Naive B cell (primary cell): ENCODE measurements around the gene WDFY3. TPM values are rescaled to one million over a fixed set of nuclear protein-coding genes. Genes with fewer than 3 reads are reported as not detected.

ENCODE experiments used
- ATAC-seq, 2 donors: fragments of 150-1000 bp; cut with Tn5 transposase; 2 replicates each; pipeline ENCODE4 v1.10.0; 2021; ENCODE audit warnings: low read depth in 2 of 2, mild to moderate bottlenecking in 2 of 2, moderate library complexity in 2 of 2
- DNase-seq: peaks from one replicate; pipeline ENCODE4 v3.0.0; 2022
- H3K27ac Mint-ChIP-seq, 6 donors: one replicate each; pipeline ENCODE4 v1.8.0; 2020 to 2022; ENCODE audit warnings: mild to moderate bottlenecking in 6 of 6, mixed read lengths in 6 of 6, moderate library complexity in 5 of 6, inconsistent platforms in 2 of 6
- H3K27me3 Mint-ChIP-seq, 3 donors: one replicate each; pipeline ENCODE4 v1.8.0; 2021 to 2022; ENCODE audit warnings: mixed read lengths in 3 of 3, mild to moderate bottlenecking in 1 of 3
- H3K36me3 Mint-ChIP-seq, 2 donors: one replicate each; pipeline ENCODE4 v1.8.0; 2020 to 2022; ENCODE audit warnings: mixed read lengths in 2 of 2, inconsistent platforms in 1 of 2, mild to moderate bottlenecking in 1 of 2
- H3K4me1 Mint-ChIP-seq, 3 donors: one replicate each; pipeline ENCODE4 v1.8.0; 2020 to 2022; ENCODE audit warnings: mixed read lengths in 3 of 3, inconsistent platforms in 1 of 3, mild to moderate bottlenecking in 1 of 3, moderate library complexity in 1 of 3
- H3K4me3 Mint-ChIP-seq, 8 donors: one replicate each; pipeline ENCODE4 v1.8.0; 2020 to 2022; ENCODE audit warnings: mild to moderate bottlenecking in 8 of 8, mixed read lengths in 8 of 8, moderate library complexity in 8 of 8, inconsistent platforms in 2 of 8
- H3K9me3 Mint-ChIP-seq, 7 donors: one replicate each; pipeline ENCODE4 v1.8.0; 2020 to 2022; ENCODE audit warnings: mixed read lengths in 7 of 7, mild to moderate bottlenecking in 5 of 7, inconsistent platforms in 2 of 7, moderate library complexity in 1 of 7
- polyA plus RNA-seq, 6 donors: library from polyadenylated mRNA; unstranded; fragments of 300-500 nt; fragmentation: Illumina TruSeq; gene quantifications; one replicate each; pipeline ENCODE4 v1.2.3, GENCODE V29; 2021; ENCODE audit warnings: low read depth in 6 of 6

WDFY3 gene
- polyA plus RNA-seq, 6 donors from 2014 or later = 0.19 TPM; not detected in 5

DNA sequence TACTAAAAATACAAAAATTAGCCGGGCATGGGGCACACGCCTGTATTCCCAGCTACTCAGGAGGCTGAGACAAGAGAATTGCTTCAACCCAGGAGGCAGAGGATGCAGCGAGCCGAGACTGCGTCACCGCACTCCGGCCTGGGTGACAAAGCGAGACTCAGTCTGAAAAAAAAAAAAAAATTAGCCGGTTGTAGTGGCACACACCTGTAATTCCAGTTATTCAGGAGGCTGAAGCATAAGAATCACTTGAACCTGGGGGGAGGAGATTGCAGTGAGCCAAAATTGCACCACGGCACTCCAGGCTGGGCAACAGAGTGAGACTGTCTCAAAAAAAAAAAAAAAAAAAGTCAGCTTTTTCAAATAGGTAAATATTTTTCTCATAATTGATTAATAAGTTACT lies 71.9 kb downstream of the WDFY3 start:
- no peak for DNase-seq
- Mint-ChIP-seq H3K27me3 (no peaks in the 10 kb centered on the region), H3K36me3 (no peaks in the 10 kb centered on the region), H3K9me3 (no peaks in the 10 kb centered on the region), H3K4me3 (no peak overlapping the region), H3K4me1 (no peaks in the 10 kb centered on the region), H3K27ac (no peak overlapping the region)
- no peak for ATAC-seq

GRCh38 chr4:84892950-84893349 lies 73.5 kb downstream of the WDFY3 start:
- Mint-ChIP-seq H3K4me3 (no peak overlapping the region), H3K4me1 (no peaks in the 10 kb centered on the region), H3K27me3 (no peaks in the 10 kb centered on the region), H3K9me3 (no peaks in the 10 kb centered on the region), H3K36me3 (no peaks in the 10 kb centered on the region), H3K27ac (no peak overlapping the region)
- DNase-seq = no peak
- ATAC-seq = no peak

DNA sequence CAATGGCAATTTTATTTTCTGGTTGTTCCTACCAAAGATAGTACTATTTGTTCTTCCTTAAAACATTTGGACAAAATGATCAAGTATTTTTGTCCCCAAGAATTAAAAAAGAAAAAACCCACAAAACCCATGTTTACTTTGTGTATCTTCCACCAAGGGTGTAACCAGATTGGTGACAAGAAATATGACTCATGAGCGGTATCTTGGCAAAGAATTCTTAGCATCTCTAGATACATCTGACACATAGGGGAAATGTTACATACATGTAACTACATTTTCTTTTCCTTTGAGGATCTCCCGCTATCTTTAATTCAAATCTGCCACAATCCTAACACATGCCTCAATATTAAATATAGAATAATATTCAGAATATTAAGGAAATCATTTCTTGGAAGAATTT lies 78.7 kb downstream of the WDFY3 start:
- DNase-seq (no peak), ATAC-seq (no peak)
- Mint-ChIP-seq H3K9me3 (no peaks in the 10 kb centered on the region), H3K27ac (no peak overlapping the region), H3K4me3 (no peak overlapping the region), H3K27me3 (no peaks in the 10 kb centered on the region), H3K36me3 (no peaks in the 10 kb centered on the region), H3K4me1 (no peaks in the 10 kb centered on the region)

GRCh38 chr4:84879651-84880200 lies 86.8 kb downstream of the WDFY3 start:
- no peak for DNase-seq
- no peaks in the 10 kb centered on the region for H3K4me1 Mint-ChIP-seq
- no peaks in the 10 kb centered on the region for H3K27me3 Mint-ChIP-seq
- H3K4me3 Mint-ChIP-seq = no peak overlapping the region
- H3K9me3 Mint-ChIP-seq = peaks cover 0 to 2% (median 0%) of the 10 kb centered on the region in 7 donors
- no peak overlapping the region for H3K27ac Mint-ChIP-seq
- no peaks in the 10 kb centered on the region for H3K36me3 Mint-ChIP-seq
- no peak for ATAC-seq

GRCh38 chr4:84878546-84878945 lies 87.9 kb downstream of the WDFY3 start:
- DNase-seq = no peak
- Mint-ChIP-seq H3K27me3 (no peaks in the 10 kb centered on the region), H3K4me3 (no peak overlapping the region), H3K27ac (no peak overlapping the region), H3K9me3 (peaks cover 0 to 2% (median 0%) of the 10 kb centered on the region in 7 donors), H3K36me3 (no peaks in the 10 kb centered on the region), H3K4me1 (no peaks in the 10 kb centered on the region)
- no peak for ATAC-seq

- Mint-ChIP-seq H3K9me3 (peaks cover 0 to 2% (median 0%) of the 10 kb centered on the region in 7 donors), H3K36me3 (no peaks in the 10 kb centered on the region), H3K27ac (no peak overlapping the region), H3K27me3 (no peaks in the 10 kb centered on the region), H3K4me3 (no peak overlapping the region), H3K4me1 (no peaks in the 10 kb centered on the region)
- DNase-seq = no peak
- no peak for ATAC-seq
Measured at GRCh38 chr4:84878090-84878489, 88.4 kb downstream of the WDFY3 start.

- peaks cover 0 to 2% (median 0%) of the 10 kb centered on the region in 7 donors for H3K9me3 Mint-ChIP-seq
- H3K4me3 Mint-ChIP-seq = no peak overlapping the region
- H3K4me1 Mint-ChIP-seq = no peaks in the 10 kb centered on the region
- DNase-seq (no peak), ATAC-seq (no peak)
- H3K27ac Mint-ChIP-seq = no peak overlapping the region
- H3K36me3 Mint-ChIP-seq = no peaks in the 10 kb centered on the region
- H3K27me3 Mint-ChIP-seq = no peaks in the 10 kb centered on the region
Measured at GRCh38 chr4:84877051-84877833, 89.2 kb downstream of the WDFY3 start.

GRCh38 chr4:84875636-84876371 lies 90.7 kb downstream of the WDFY3 start:
- Mint-ChIP-seq H3K4me3 (no peak overlapping the region), H3K4me1 (no peaks in the 10 kb centered on the region), H3K36me3 (no peaks in the 10 kb centered on the region), H3K27me3 (no peaks in the 10 kb centered on the region), H3K27ac (no peak overlapping the region), H3K9me3 (peaks cover 0 to 2% (median 0%) of the 10 kb centered on the region in 7 donors)
- DNase-seq = no peak
- ATAC-seq = no peak

GRCh38 chr4:84874619-84875018 lies 91.9 kb downstream of the WDFY3 start:
- H3K27me3 Mint-ChIP-seq = no peaks in the 10 kb centered on the region
- peaks cover 0 to 2% (median 0%) of the 10 kb centered on the region in 7 donors for H3K9me3 Mint-ChIP-seq
- no peaks in the 10 kb centered on the region for H3K4me1 Mint-ChIP-seq
- no peak overlapping the region for H3K4me3 Mint-ChIP-seq
- H3K27ac Mint-ChIP-seq = no peak overlapping the region
- no peaks in the 10 kb centered on the region for H3K36me3 Mint-ChIP-seq
- no peak for ATAC-seq
- DNase-seq = no peak

DNA sequence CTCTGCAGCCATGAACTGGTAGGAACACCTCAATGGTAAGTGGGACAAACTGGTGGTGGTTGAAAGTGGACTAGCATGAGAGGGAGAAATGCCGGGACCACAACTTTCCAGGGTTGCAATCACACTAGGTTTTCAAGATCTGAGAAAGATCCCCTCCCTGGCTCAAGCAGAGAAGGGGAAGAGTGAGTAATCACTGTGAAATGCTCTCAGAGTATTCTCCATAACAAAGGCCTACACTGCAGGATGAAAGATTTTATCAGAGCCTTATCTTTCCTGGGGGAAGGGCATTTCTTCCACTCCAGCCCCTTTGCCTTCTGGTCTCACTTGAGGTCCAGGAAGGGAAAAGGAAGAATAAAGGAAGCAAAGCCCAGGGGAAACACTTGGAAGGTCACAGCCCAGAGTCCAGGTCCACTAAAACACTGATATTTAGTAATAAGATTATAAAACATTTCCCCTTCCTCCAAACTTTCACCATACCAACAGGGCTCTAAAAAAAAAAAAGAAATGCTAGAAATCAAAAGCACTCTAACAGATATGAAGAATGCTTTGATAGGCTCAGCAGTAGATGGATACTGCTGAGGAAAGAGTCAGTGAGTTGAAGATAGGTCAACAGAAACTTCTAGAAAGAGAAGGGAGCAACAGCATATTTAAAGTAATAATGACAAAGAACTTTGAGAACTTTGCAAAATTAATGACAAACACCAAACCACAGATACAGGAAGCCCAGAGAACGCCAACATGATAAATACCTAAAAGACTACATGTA lies 95.9 kb downstream of the WDFY3 start:
- Mint-ChIP-seq H3K4me1 (no peaks in the 10 kb centered on the region), H3K36me3 (no peaks in the 10 kb centered on the region)
- no peak for ATAC-seq

GRCh38 chr4:84866295-84866694 lies 100.2 kb downstream of the WDFY3 start:
- no peaks in the 10 kb centered on the region for H3K4me1 Mint-ChIP-seq
- no peak for DNase-seq
- no peaks in the 10 kb centered on the region for H3K27me3 Mint-ChIP-seq
- peaks cover 0 to 4% (median 0%) of the 10 kb centered on the region in 7 donors for H3K9me3 Mint-ChIP-seq
- H3K27ac Mint-ChIP-seq = no peak overlapping the region
- ATAC-seq = no peak
- no peaks in the 10 kb centered on the region for H3K36me3 Mint-ChIP-seq
- H3K4me3 Mint-ChIP-seq = no peak overlapping the region

More for the DNA sequence above, 95.9 kb downstream of the WDFY3 start:
- H3K27ac Mint-ChIP-seq = no peak overlapping the region
- DNase-seq = no peak
- H3K27me3 Mint-ChIP-seq = no peaks in the 10 kb centered on the region
- no peak overlapping the region for H3K4me3 Mint-ChIP-seq
- peaks cover 0 to 2% (median 0%) of the 10 kb centered on the region in 7 donors for H3K9me3 Mint-ChIP-seq

- Mint-ChIP-seq H3K9me3 (peaks cover 0 to 4% (median 0%) of the 10 kb centered on the region in 7 donors), H3K4me3 (no peak overlapping the region)
- DNase-seq = no peak
Measured at GRCh38 chr4:84865600-84865999, 100.9 kb downstream of the WDFY3 start.

GRCh38 chr4:84862064-84862463 lies 104.4 kb downstream of the WDFY3 start:
- DNase-seq (no peak), ATAC-seq (no peak)
- Mint-ChIP-seq H3K27me3 (peaks cover 0 to 6% (median 0%) of the 10 kb centered on the region in 3 donors), H3K4me1 (no peaks in the 10 kb centered on the region), H3K36me3 (no peaks in the 10 kb centered on the region), H3K27ac (no peak overlapping the region), H3K4me3 (no peak overlapping the region), H3K9me3 (peaks cover 0 to 4% (median 0%) of the 10 kb centered on the region in 7 donors)

More at GRCh38 chr4:84865600-84865999, 100.9 kb downstream of the WDFY3 start:
- Mint-ChIP-seq H3K4me1 (no peaks in the 10 kb centered on the region), H3K27ac (no peak overlapping the region), H3K27me3 (no peaks in the 10 kb centered on the region), H3K36me3 (no peaks in the 10 kb centered on the region)
- no peak for ATAC-seq
